ENCODE data around the gene NLRP1. TPM values are rescaled to one million over a fixed set of nuclear protein-coding genes. Genes with fewer than 3 reads are reported as not detected.

NLRP1 gene
- total and polyA plus RNA-seq, 2 of the 13 experiments (the other 11 are each of a cell fraction or from before 2014, with no cell fraction given), result 3.4 to 3.7 TPM

DNA sequence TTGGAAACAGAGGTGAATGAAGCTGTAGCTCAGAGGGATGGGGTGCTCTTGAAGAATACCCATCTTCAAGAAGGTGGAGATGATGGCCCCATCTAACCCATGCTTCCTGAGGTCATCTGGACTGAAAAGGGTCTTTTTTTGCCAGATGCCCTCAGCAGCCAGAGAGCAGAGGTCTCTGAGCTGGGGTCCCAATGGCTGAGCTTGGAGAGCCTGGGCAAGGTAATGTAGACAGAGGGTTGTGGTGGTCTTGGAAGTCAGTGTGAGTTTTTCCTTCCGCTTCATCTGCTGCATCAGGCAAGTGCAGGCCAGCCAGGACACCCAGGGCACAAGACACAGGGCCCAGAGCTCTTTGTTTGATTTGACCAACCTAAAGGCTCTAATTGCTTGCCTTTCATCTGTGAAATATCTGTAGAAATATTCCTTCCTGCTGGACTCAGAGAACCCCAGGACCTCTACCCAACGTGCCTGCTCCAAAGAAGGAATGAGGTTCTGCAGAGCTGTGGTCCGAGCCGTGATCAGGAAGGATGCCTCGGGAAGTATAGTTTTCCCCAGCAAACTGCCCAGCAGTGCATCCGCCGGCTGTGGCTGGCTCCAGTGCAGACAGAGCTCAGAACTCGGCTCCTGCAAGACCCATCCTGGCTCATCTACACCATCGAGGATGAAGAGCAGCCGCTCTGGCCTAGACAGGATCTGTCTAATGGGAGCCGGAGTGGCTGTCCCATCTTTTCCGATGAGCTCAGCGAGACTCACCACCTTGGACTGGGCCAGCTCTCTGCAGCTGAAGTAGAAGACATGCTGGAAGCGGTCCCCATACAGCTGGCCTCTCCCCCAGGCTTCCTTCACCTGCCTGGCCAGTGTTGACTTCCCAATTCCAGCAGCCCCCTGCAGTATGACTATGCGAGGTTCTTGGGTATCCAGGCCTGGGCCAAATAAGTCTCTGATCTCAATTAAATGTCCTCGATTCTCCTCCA lies 25.2 kb downstream of the NLRP1 start:
- Histone ChIP-seq H4K20me1 (ENCODE audit: insufficient read depth, low read length) (no peaks in the 10 kb centered on the region), H3K4me2 (ENCODE audit: low read depth, low read length) (no peak overlapping the region), H3K4me1 (ENCODE audit: insufficient read depth, low read length) (no peaks in the 10 kb centered on the region), H3K27me3 (ENCODE audit: control insufficient read depth in 1 of 2, insufficient read depth in 2 of 2, low read length in 2 of 2) (peaks cover 4 to 17% of the 10 kb centered on the region in 2 experiments; a peak in 3 of 5 replicates), H3K9ac (ENCODE audit: insufficient read depth, low read depth, low read length) (no peak overlapping the region), H2AFZ (ENCODE audit: low read length) (no peak overlapping the region), H3K4me3 (replicated peaks in 1 of 3; ENCODE audit: insufficient read depth in 1 of 3, low read depth in 2 of 3, low read length in 3 of 3) (no peak overlapping the region), H3K36me3 (replicated peaks in 1 of 2; ENCODE audit: control insufficient read depth in 1 of 2, insufficient read depth in 2 of 2, low read length in 2 of 2) (no peaks in the 10 kb centered on the region), H3K27ac (ENCODE audit: extremely low read length, insufficient read depth, low read length) (no peak overlapping the region), H3K79me2 (ENCODE audit: insufficient read depth, low read length) (no peaks in the 10 kb centered on the region), H3K9me3 (ENCODE audit: low read length) (no peaks in the 10 kb centered on the region)
- CTCF ChIA-PET (ENCODE audit: low intra/inter-chr PET ratio, low total read pairs), result no interaction called here
- TF ChIP-seq ZBTB3 (CRISPR knock-in tag; IDR thresholded peaks at IDR 0.05; ENCODE audit: borderline replicate concordance, low read depth) (no peak), ARNT (IDR thresholded peaks at IDR 0.05) (no peak), ZNF382 (CRISPR knock-in tag; IDR thresholded peaks at IDR 0.05; ENCODE audit: borderline replicate concordance) (no peak), ZNF672 (CRISPR knock-in tag; IDR thresholded peaks at IDR 0.05) (no peak), KDM4B (CRISPR knock-in tag; IDR thresholded peaks at IDR 0.05) (no peak), ZNF709 (CRISPR knock-in tag; IDR thresholded peaks at IDR 0.05) (no peak), ZNF724P (CRISPR knock-in tag; IDR thresholded peaks at IDR 0.05; ENCODE audit: borderline replicate concordance) (no peak), ZNF350 (CRISPR knock-in tag; IDR thresholded peaks at IDR 0.05; ENCODE audit: borderline replicate concordance, low read depth) (no peak), ZNF850 (CRISPR knock-in tag; conservative IDR thresholded peaks at IDR 0.05) (no peak), ZBTB26 (CRISPR knock-in tag; IDR thresholded peaks at IDR 0.05; ENCODE audit: borderline replicate concordance) (no peak), POLR2A (IDR thresholded peaks at IDR 0.05; ENCODE audit: insufficient read depth in 1 of 2, low read depth in 2 of 2, low read length in 2 of 2) (no peak), AGO1 (IDR thresholded peaks at IDR 0.05; ENCODE audit: low read depth, low read length, poor library complexity, severe bottlenecking) (no peak), ZNF569 (CRISPR knock-in tag; IDR thresholded peaks at IDR 0.05; ENCODE audit: borderline replicate concordance) (no peak), ZMAT5 (CRISPR knock-in tag; IDR thresholded peaks at IDR 0.05; ENCODE audit: borderline replicate concordance, low read depth) (no peak), KAT8 (CRISPR knock-in tag; IDR thresholded peaks at IDR 0.05) (no peak), ZBTB8A (CRISPR knock-in tag; IDR thresholded peaks at IDR 0.05; ENCODE audit: borderline replicate concordance, low read depth) (no peak), ZNF414 (CRISPR knock-in tag; IDR thresholded peaks at IDR 0.05) (no peak), XRCC5 (optimal IDR thresholded peaks at IDR 0.05; ENCODE audit: low read length) (no peak), FOXO4 (CRISPR knock-in tag; conservative IDR thresholded peaks at IDR 0.05) (no peak)
- ATAC-seq (no peak), DNase-seq (ENCODE audit: low spot score) (no peak), FAIRE-seq (no peak)
- in situ Hi-C loops (cut with HindIII; ENCODE audit: extremely low pct_ligation_motif_present, low pct_unique_long_range_greater_than_20kb) (no loop called here), intact Hi-C loops (cut with micrococcal nuclease; ENCODE audit: unreplicated experiment) (no loop called here)
- POLR2A ChIA-PET, result no interaction called here
- WGBS (ENCODE audit: low lambda C conversion rate), result 25% methylated on average over 7 of the region's 16 CpGs
- BruUV-seq (replicated peaks), result no TSS peak

Data from HepG2 (cell line).